ENCODE results near the gene FHIT.

GRCh38 chr3:60630953-60631352 lies 620.3 kb downstream of the FHIT start:
- TF ChIP-seq CTCF (IDR thresholded peaks at IDR 0.05): no peak
- TF ChIP-seq POLR2AphosphoS5 (IDR thresholded peaks at IDR 0.05): no peak
